GDM1 (cell line): ENCODE measurements around the gene ARHGEF16.

Experiments
- DNase-seq: peaks from one replicate; lab custom pipeline; 2025; lab: John Stamatoyannopoulos, UW

The ARHGEF16 gene

GRCh38 chr1:3502641-3503524, 48.4 kb downstream of the ARHGEF16 start:
- no peak for DNase-seq

- no peak for DNase-seq
Observed at GRCh38 chr1:3503525-3503886, 49.0 kb downstream of the ARHGEF16 start.

GRCh38 chr1:3504151-3504821, 49.8 kb downstream of the ARHGEF16 start:
- no peak for DNase-seq

- DNase-seq, result no peak
Observed at GRCh38 chr1:3504822-3505153, 50.3 kb downstream of the ARHGEF16 start.

- no peak for DNase-seq
Observed at GRCh38 chr1:3505161-3505560, 50.7 kb downstream of the ARHGEF16 start.

- no peak for DNase-seq
Observed at GRCh38 chr1:3506041-3506440, 51.6 kb downstream of the ARHGEF16 start.

GRCh38 chr1:3506943-3507342, 52.5 kb downstream of the ARHGEF16 start:
- no peak for DNase-seq

- no peak for DNase-seq
Observed at GRCh38 chr1:3507636-3508275, 53.3 kb downstream of the ARHGEF16 start.

GRCh38 chr1:3508757-3509415, 54.4 kb downstream of the ARHGEF16 start:
- no peak for DNase-seq

GRCh38 chr1:3509721-3510120, 55.3 kb downstream of the ARHGEF16 start:
- no peak for DNase-seq

- no peak for DNase-seq
Observed at GRCh38 chr1:3510136-3510955, 55.9 kb downstream of the ARHGEF16 start.

- no peak for DNase-seq
Observed at GRCh38 chr1:3510956-3511250, 56.4 kb downstream of the ARHGEF16 start.

- DNase-seq, result no peak
Observed at GRCh38 chr1:3511306-3511705, 56.8 kb downstream of the ARHGEF16 start.

GRCh38 chr1:3511856-3512255, 57.4 kb downstream of the ARHGEF16 start:
- no peak for DNase-seq

GRCh38 chr1:3514404-3514803, 59.9 kb downstream of the ARHGEF16 start:
- DNase-seq, result no peak

GRCh38 chr1:3515272-3515671, 60.8 kb downstream of the ARHGEF16 start:
- DNase-seq, result no peak

GRCh38 chr1:3515774-3516480, 61.5 kb downstream of the ARHGEF16 start:
- DNase-seq, result peak; percentile 36

- DNase-seq, result no peak
Observed at GRCh38 chr1:3516481-3516869, 62.0 kb downstream of the ARHGEF16 start.

- no peak for DNase-seq
Observed at GRCh38 chr1:3516911-3517675, 62.6 kb downstream of the ARHGEF16 start.

GRCh38 chr1:3518256-3518655, 63.8 kb downstream of the ARHGEF16 start:
- no peak for DNase-seq

GRCh38 chr1:3518756-3519155, 64.3 kb downstream of the ARHGEF16 start:
- no peak for DNase-seq
